Activated T-cell treated with anti-CD3 and anti-CD28 coated beads, Interleukin-2, amount 50 U/mL, for 72 hours (primary cell): Measurements from ENCODE around the gene CHRNA10. TPM values are rescaled to one million over a fixed set of nuclear protein-coding genes. Genes with fewer than 3 reads are reported as not detected.

Source experiments
- ATAC-seq, 2 donors: fragments of 150-1000 bp; cut with Tn5 transposase; replicated peaks in 1 of 2; 2 replicates each; pipeline ENCODE4 v1.10.0; 2021; ENCODE audit warnings: moderate library complexity in 2 of 2, mild to moderate bottlenecking in 1 of 2
- DNase-seq, 2 donors: peaks; one replicate each; pipeline ENCODE4 v3.0.0; 2021 to 2022; ENCODE audit warnings: mixed read lengths in 1 of 2
- H3K27ac Mint-ChIP-seq: one replicate; pipeline ENCODE4 v1.8.0; 2022; ENCODE audit warnings: mild to moderate bottlenecking, moderate library complexity, mixed read lengths
- H3K27me3 Mint-ChIP-seq: one replicate; pipeline ENCODE4 v1.8.0; 2022; ENCODE audit warnings: low read depth, mixed read lengths
- H3K36me3 Mint-ChIP-seq, 2 donors: one replicate each; pipeline ENCODE4 v1.8.0; 2022; ENCODE audit warnings: mixed read lengths in 2 of 2, mild to moderate bottlenecking in 1 of 2; ENCODE audit not compliant: insufficient read depth in 2 of 2
- H3K4me1 Mint-ChIP-seq: one replicate; pipeline ENCODE4 v1.8.0; 2022; ENCODE audit warnings: low read depth, mixed read lengths
- H3K4me3 Mint-ChIP-seq, 2 donors: one replicate each; pipeline ENCODE4 v1.8.0; 2022; ENCODE audit warnings: mild to moderate bottlenecking in 2 of 2, mixed read lengths in 2 of 2, moderate library complexity in 2 of 2
- H3K9me3 Mint-ChIP-seq, 2 donors: one replicate each; pipeline ENCODE4 v1.8.0; 2022; ENCODE audit warnings: mixed read lengths in 2 of 2
- total RNA-seq, 2 donors: library from RNA; stranded (reverse); gene quantifications; one replicate each; pipeline ENCODE4 v1.2.3, GENCODE V29; 2022

CHRNA10 gene
- total RNA-seq, 2 donors from 2014 or later: 1.9 to 2.8 TPM

GRCh38 chr11:3639841-3640240 is 31.3 kb downstream of the CHRNA10 start:
- ATAC-seq: no peak
- no peak for DNase-seq
- H3K27me3 Mint-ChIP-seq: peaks cover 29% of the 10 kb centered on the region
- no peak overlapping the region for H3K27ac Mint-ChIP-seq
- H3K36me3 Mint-ChIP-seq: no peaks in the 10 kb centered on the region
- H3K4me1 Mint-ChIP-seq: peaks cover 10% of the 10 kb centered on the region
- H3K4me3 Mint-ChIP-seq: no peak overlapping the region
- H3K9me3 Mint-ChIP-seq: no peaks in the 10 kb centered on the region

- ATAC-seq: no peak
- H3K36me3 Mint-ChIP-seq: no peaks in the 10 kb centered on the region
- H3K4me3 Mint-ChIP-seq: no peak overlapping the region
- H3K27me3 Mint-ChIP-seq: peaks cover 20% of the 10 kb centered on the region
- no peaks in the 10 kb centered on the region for H3K9me3 Mint-ChIP-seq
- H3K27ac Mint-ChIP-seq: no peak overlapping the region
- H3K4me1 Mint-ChIP-seq: peaks cover 10% of the 10 kb centered on the region
- no peak for DNase-seq
Observed at GRCh38 chr11:3638513-3638912, 32.7 kb downstream of the CHRNA10 start.

GRCh38 chr11:3637201-3637600 is 34.0 kb downstream of the CHRNA10 start:
- no peaks in the 10 kb centered on the region for H3K9me3 Mint-ChIP-seq

GRCh38 chr11:3635641-3636375 is 35.4 kb downstream of the CHRNA10 start:
- Mint-ChIP-seq H3K4me1 (peaks cover 5% of the 10 kb centered on the region), H3K27ac (no peak overlapping the region), H3K27me3 (peaks cover 6% of the 10 kb centered on the region), H3K36me3 (no peaks in the 10 kb centered on the region), H3K4me3 (no peak overlapping the region), H3K9me3 (no peaks in the 10 kb centered on the region)
- DNase-seq: no peak
- ATAC-seq: no peak

More at GRCh38 chr11:3637201-3637600, 34.0 kb downstream of the CHRNA10 start:
- Mint-ChIP-seq H3K36me3 (no peaks in the 10 kb centered on the region), H3K27me3 (peaks cover 14% of the 10 kb centered on the region), H3K4me3 (no peak overlapping the region), H3K27ac (no peak overlapping the region), H3K4me1 (peaks cover 5% of the 10 kb centered on the region)
- DNase-seq: no peak
- ATAC-seq: no peak

- H3K4me1 Mint-ChIP-seq: peaks cover 5% of the 10 kb centered on the region
- H3K27me3 Mint-ChIP-seq: no peaks in the 10 kb centered on the region
- DNase-seq (no peak), ATAC-seq (peak; percentile 24 to 50)
- H3K27ac Mint-ChIP-seq: no peak overlapping the region
- H3K4me3 Mint-ChIP-seq: no peak overlapping the region
- no peaks in the 10 kb centered on the region for H3K36me3 Mint-ChIP-seq
- no peaks in the 10 kb centered on the region for H3K9me3 Mint-ChIP-seq
Observed at GRCh38 chr11:3632070-3632660, 39.0 kb downstream of the CHRNA10 start.

GRCh38 chr11:3631331-3631730 is 39.9 kb downstream of the CHRNA10 start:
- no peaks in the 10 kb centered on the region for H3K9me3 Mint-ChIP-seq
- peak; percentile 31 to 76 for ATAC-seq
- no peaks in the 10 kb centered on the region for H3K36me3 Mint-ChIP-seq
- H3K4me3 Mint-ChIP-seq: no peak overlapping the region
- H3K27ac Mint-ChIP-seq: peak overlapping the region; percentile 47
- H3K4me1 Mint-ChIP-seq: peaks cover 11% of the 10 kb centered on the region
- no peak for DNase-seq
- H3K27me3 Mint-ChIP-seq: peaks cover 7% of the 10 kb centered on the region

- Mint-ChIP-seq H3K36me3 (no peaks in the 10 kb centered on the region), H3K27me3 (peaks cover 8% of the 10 kb centered on the region), H3K4me3 (no peak overlapping the region), H3K27ac (no peak overlapping the region), H3K9me3 (no peaks in the 10 kb centered on the region), H3K4me1 (peaks cover 13% of the 10 kb centered on the region)
- no peak for DNase-seq
- ATAC-seq: no peak
Observed at GRCh38 chr11:3627291-3627690, 43.9 kb downstream of the CHRNA10 start.

- ATAC-seq (no peak), DNase-seq (peak in 1 of 2 donors; percentile 14)
- H3K27me3 Mint-ChIP-seq: peaks cover 8% of the 10 kb centered on the region
- H3K27ac Mint-ChIP-seq: no peak overlapping the region
- no peaks in the 10 kb centered on the region for H3K36me3 Mint-ChIP-seq
- H3K9me3 Mint-ChIP-seq: no peaks in the 10 kb centered on the region
- H3K4me3 Mint-ChIP-seq: no peak overlapping the region
- peaks cover 11% of the 10 kb centered on the region for H3K4me1 Mint-ChIP-seq
Observed at GRCh38 chr11:3626250-3626960, 44.8 kb downstream of the CHRNA10 start.

GRCh38 chr11:3623767-3624458 is 47.3 kb downstream of the CHRNA10 start:
- no peaks in the 10 kb centered on the region for H3K9me3 Mint-ChIP-seq
- DNase-seq (no peak), ATAC-seq (no peak)
- H3K27me3 Mint-ChIP-seq: peaks cover 8% of the 10 kb centered on the region
- no peak overlapping the region for H3K4me3 Mint-ChIP-seq
- H3K4me1 Mint-ChIP-seq: peaks cover 9% of the 10 kb centered on the region
- no peak overlapping the region for H3K27ac Mint-ChIP-seq
- H3K36me3 Mint-ChIP-seq: no peaks in the 10 kb centered on the region

- ATAC-seq (no peak), DNase-seq (no peak)
- Mint-ChIP-seq H3K27ac (no peak overlapping the region), H3K9me3 (no peaks in the 10 kb centered on the region), H3K4me3 (no peak overlapping the region), H3K36me3 (no peaks in the 10 kb centered on the region), H3K4me1 (peaks cover 9% of the 10 kb centered on the region), H3K27me3 (peaks cover 8% of the 10 kb centered on the region)
Observed at GRCh38 chr11:3623121-3623520, 48.1 kb downstream of the CHRNA10 start.

GRCh38 chr11:3622521-3622920 is 48.7 kb downstream of the CHRNA10 start:
- H3K9me3 Mint-ChIP-seq: no peaks in the 10 kb centered on the region
- no peak overlapping the region for H3K4me3 Mint-ChIP-seq
- peak in 1 of 2 donors; percentile 15 for ATAC-seq
- peaks cover 8% of the 10 kb centered on the region for H3K27me3 Mint-ChIP-seq
- H3K36me3 Mint-ChIP-seq: no peaks in the 10 kb centered on the region
- H3K27ac Mint-ChIP-seq: no peak overlapping the region
- no peak for DNase-seq
- H3K4me1 Mint-ChIP-seq: peaks cover 9% of the 10 kb centered on the region

- DNase-seq (no peak), ATAC-seq (no peak)
- Mint-ChIP-seq H3K36me3 (no peaks in the 10 kb centered on the region), H3K4me1 (peaks cover 19% of the 10 kb centered on the region), H3K27me3 (peaks cover 10% of the 10 kb centered on the region), H3K27ac (no peak overlapping the region), H3K9me3 (no peaks in the 10 kb centered on the region), H3K4me3 (no peak overlapping the region)
Observed at GRCh38 chr11:3617990-3618389, 53.2 kb downstream of the CHRNA10 start.
